PFSK-1 (cell line): ENCODE data around the gene GTF2A1.

Experiments used
- POLR2AphosphoS5 ChIP-seq: IDR thresholded peaks from 2 replicates; pipeline ENCODE4 v1.6.1; 2012; ENCODE audit warnings: low read depth, mild to moderate bottlenecking, control low read depth, low read length, moderate library complexity
- SIN3A ChIP-seq: IDR thresholded peaks from 2 replicates; pipeline ENCODE4 v1.6.1; 2012; ENCODE audit warnings: mild to moderate bottlenecking, low read length, moderate library complexity, borderline replicate concordance; ENCODE audit not compliant: insufficient read depth
- TAF1 ChIP-seq: IDR thresholded peaks from 2 replicates; pipeline ENCODE4 v1.6.1; 2012; ENCODE audit warnings: low read length, control low read depth, borderline replicate concordance; ENCODE audit not compliant: insufficient read depth
- TF ChIP-seq, protein P1 (sequence below), 2 experiments: IDR thresholded peaks; 2 replicates each; pipeline versions ENCODE4 v1.6.1 to v1.8.0; 2011 to 2012; ENCODE audit warnings: low read depth in 2 of 2, low read length in 2 of 2, control low read depth in 1 of 2, inconsistent platforms in 1 of 2, mild to moderate bottlenecking in 1 of 2, moderate library complexity in 1 of 2; ENCODE audit not compliant: insufficient read depth in 1 of 2

GRCh38 chr14:81170104-81170828 is 50.5 kb downstream of the GTF2A1 start:
- TF ChIP-seq TAF1 (0 out of 2 replicates have a peak, but pooled peaks have one; percentile 37), POLR2AphosphoS5 (peak; percentile 84), SIN3A (no peak)
- TF ChIP-seq, protein P1, sequence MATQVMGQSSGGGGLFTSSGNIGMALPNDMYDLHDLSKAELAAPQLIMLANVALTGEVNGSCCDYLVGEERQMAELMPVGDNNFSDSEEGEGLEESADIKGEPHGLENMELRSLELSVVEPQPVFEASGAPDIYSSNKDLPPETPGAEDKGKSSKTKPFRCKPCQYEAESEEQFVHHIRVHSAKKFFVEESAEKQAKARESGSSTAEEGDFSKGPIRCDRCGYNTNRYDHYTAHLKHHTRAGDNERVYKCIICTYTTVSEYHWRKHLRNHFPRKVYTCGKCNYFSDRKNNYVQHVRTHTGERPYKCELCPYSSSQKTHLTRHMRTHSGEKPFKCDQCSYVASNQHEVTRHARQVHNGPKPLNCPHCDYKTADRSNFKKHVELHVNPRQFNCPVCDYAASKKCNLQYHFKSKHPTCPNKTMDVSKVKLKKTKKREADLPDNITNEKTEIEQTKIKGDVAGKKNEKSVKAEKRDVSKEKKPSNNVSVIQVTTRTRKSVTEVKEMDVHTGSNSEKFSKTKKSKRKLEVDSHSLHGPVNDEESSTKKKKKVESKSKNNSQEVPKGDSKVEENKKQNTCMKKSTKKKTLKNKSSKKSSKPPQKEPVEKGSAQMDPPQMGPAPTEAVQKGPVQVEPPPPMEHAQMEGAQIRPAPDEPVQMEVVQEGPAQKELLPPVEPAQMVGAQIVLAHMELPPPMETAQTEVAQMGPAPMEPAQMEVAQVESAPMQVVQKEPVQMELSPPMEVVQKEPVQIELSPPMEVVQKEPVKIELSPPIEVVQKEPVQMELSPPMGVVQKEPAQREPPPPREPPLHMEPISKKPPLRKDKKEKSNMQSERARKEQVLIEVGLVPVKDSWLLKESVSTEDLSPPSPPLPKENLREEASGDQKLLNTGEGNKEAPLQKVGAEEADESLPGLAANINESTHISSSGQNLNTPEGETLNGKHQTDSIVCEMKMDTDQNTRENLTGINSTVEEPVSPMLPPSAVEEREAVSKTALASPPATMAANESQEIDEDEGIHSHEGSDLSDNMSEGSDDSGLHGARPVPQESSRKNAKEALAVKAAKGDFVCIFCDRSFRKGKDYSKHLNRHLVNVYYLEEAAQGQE (IDR thresholded peaks at IDR 0.05; ENCODE audit: insufficient read depth in 1 of 2, low read depth in 2 of 2, low read length in 2 of 2): 0 out of 4 replicates have a peak, but pooled peaks of 1 of the 2 experiments have one; percentile 57
